HL-60/S4 treated with phorbol 12-myristate 13-acetate at 8.2 ng/mL for 4 days and 3 days (cell line): ENCODE measurements around the gene TEX44.
"Not testable (repeated sequence)": the region's sequence is repeated elsewhere in the genome, so short reads cannot be mapped to it uniquely, and the experiment has no call there.

Source experiments
- in situ Hi-C: fragments of 300-500 bp; cut with MboI; formaldehyde crosslinking; loops from 2 replicates; pipeline ENCODE4 v1.15.0; 2022; ENCODE audit warnings: low sequenced_read_pairs

The TEX44 gene

DNA sequence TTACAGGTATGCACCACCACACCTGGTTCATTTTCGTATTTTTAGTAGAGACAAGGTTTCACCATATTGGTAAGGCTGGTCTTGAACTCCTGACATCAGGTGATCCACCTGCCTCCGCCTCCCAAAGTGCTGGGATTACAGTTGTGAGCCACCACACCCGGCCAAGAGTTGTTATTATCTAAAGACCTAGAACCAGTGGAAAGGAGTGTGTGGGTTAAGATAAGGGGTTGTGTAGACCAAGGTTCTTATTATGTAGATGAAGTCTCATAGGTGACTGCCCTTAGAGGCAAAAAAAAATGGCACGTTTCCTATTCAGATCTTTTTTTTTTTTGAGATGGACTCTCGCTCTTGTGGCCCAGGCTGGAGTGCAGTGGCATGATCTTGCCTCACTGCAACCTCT, 21.7 kb upstream of the TEX44 start:
- in situ Hi-C loops: not testable (repeated sequence)

DNA sequence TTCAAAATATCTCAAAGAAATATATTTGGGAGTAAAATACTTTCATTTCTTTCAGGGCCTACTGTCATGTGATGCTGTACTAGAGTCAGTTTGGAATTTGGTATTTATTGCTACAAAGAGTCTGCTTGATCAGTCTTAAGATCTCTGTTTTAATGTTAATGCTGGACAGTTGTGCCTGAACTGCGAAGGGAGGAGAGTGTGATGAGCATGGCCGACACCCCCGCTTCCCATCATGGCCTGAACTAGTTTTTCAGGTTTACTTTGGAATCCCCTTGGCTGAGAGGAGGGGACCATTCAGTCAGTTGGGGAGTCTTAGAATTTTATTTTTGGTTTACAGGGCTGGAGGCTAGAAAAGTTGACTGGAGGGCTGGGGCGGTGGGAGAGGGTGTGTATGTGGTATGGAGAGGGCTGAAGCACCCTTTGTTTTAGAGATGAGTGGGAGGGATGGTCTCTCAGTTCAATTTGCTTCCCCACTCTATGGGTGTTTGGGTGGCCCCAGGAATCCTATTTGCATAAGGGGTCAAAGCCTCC, 20.9 kb upstream of the TEX44 start:
- in situ Hi-C loops: no loop called here

DNA sequence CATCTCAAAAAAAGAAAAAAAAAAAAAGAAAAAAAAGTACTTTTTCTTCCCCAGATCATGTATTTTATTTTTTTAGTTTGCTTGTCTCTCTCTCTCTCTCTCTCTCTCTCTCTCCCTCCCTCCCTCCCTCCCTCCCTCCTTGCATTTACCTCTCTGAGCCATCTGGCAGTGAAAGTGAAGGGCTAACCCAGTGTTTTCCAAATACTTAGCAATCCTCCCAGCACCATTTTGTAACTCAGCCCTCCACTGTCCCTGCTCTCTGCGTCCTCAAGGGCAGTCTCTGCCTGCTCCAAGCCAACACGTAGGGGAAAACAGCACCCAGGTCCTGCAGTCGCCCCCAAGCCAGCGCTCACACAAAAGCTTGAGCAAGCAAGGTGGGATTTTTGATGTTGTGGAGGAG, 19.6 kb upstream of the TEX44 start:
- in situ Hi-C loops: no loop called here

DNA sequence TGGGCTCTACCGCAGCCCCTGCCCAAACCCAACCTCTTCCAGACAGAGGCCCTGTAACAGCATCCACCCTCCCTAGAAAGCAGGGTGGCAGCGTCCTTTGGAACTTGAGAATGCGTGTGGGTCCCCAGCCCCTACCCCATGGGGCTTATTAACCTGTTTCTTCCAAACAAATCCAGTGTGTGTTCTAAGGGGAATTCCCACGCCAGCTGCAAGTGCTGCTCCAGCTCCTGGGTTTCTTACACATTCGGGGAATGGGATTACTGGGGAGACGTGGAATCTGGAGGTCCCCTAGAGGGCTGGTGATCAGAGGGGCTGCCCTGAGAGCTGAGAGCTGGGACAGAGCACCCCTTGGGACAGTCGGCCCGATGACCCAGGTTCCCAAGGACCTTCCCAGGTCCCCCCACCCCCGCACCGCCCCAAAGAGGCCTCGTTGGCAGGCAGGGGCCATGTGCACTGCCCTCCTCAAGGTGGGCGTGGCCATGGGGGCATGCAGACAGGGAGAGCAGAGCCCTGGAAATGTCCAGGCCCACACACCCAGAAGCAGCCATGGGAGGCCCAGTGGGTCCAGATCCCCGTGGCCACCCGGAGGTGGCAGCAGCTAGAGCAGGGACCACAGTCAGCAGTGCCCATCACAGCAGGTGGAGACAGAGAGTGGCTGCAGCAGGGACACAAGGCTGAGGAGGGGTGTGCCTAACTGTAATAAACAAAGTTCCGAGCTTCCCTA, 18.8 kb upstream of the TEX44 start:
- in situ Hi-C loops: no loop called here

DNA sequence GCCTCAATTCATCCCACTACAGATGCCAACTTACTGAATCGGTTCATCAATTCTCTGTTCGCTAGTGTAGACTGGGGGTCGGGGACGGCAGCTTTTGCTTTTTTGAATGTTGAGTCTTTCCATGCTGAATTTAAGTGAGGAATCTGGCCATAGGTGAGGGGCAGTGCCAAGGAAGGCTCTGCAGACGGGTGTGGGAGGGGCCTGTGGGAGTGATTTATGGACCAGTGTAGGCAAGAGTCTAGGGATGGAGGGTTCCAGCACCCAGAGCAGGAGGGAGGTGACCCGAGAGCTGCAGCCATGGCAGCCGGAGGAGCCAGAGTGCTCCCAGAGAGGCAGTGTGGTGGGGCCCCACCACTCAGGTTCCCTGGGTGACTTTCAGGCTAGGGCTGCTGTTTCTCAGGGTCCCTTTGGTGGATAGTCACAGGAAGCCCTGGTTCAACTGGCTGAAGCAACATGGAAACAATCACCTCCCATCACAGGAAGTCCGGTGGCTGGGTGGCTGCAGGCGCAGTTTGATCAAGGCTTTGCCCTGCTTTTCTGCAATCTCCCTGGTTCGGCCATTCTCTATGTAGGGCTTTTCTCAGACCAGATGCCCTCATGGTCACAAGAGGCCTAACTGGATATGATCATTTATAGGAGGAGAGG, 16.9 kb upstream of the TEX44 start:
- in situ Hi-C loops: no loop called here

DNA sequence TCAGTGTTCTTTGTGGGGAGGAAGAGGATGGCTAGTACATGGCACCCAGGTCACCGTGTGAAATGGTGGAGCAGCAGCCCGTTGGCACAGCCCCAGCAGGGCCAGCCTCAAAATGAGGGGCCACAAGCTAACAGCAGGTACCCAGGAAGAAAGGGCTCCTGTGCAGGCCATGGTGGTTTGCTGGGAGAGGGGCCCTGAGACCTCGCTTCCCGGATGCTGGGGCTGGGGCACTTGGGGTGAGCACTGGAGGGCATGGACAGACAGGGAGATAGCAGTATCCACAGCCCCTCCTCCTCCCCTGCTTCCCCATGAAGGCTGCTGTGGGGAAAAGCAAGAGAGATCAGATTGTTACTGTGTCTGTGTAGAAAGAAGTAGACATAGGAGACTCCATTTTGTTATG, 16.2 kb upstream of the TEX44 start:
- in situ Hi-C loops: no loop called here

DNA sequence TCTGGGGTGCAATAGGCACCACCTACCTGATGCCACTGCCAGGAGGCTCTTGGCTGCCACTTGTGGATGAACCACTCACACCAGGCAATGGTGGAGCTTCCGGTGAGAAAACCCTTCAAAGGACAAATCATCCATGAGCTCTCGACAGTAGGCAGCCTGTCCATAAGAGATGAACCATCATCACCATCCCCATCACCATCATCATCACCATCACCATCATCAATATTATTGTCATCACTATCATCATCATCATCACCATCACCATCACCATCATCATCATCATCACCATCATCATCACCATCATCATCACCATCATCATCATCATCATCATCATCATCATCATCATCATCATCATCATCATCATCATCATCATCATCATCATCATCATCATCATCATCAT, 14.0 kb upstream of the TEX44 start:
- in situ Hi-C loops: not testable (repeated sequence)

DNA sequence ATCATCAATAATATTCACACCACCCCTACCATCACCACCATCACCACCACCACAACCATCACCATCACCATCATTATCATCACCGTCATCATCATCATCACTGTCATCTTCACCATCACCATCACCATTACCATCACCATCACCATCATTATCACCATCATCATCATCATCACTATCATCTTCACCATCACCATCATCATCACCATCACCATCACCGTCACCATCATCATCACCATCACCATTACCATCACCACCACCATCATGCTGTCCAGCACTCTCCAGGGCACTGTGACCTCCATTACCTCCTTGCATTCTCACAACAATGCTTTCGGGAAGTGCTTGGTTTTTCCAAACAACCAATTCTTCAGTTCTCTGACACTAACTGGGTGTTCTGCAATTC, 13.1 kb upstream of the TEX44 start:
- in situ Hi-C loops: no loop called here

DNA sequence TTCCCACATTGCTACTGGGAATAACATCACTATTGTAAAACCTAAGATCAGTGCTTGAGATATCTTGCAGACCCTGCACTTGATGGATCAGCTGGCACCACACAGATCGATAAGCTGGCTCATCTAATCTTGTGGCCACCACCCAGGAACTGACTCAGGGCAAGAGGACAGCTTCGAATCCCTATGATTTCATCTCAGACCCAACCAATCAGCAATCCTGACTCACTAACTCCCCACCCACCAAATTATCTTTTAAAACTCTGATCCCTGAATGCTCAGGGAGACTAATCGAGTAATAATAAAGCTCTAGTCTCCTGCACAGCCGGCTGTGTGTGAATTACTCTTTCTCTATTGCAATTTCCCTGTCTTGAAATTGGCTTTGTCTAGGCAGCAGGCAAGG, 11.3 kb upstream of the TEX44 start:
- in situ Hi-C loops: no loop called here

DNA sequence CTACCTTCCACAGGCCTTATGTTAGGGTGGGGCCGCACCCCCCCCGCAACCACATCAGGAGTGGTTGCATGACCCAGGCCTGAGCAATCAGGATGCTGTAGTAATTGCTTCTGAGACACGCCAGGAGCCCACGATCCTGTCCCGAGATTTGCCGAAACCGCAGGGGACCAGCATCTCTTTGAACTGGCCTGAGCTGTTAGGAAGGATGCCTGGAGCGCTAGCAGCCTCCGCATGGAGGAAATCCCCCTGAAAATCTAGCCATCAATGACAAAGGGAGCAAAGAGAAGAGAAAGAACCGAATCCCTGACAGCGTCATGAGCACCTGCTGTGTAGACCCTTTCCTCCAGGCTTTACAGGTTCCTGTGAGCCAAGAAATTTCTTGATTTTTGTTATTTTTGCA, 8.7 kb upstream of the TEX44 start:
- in situ Hi-C loops: no loop called here

DNA sequence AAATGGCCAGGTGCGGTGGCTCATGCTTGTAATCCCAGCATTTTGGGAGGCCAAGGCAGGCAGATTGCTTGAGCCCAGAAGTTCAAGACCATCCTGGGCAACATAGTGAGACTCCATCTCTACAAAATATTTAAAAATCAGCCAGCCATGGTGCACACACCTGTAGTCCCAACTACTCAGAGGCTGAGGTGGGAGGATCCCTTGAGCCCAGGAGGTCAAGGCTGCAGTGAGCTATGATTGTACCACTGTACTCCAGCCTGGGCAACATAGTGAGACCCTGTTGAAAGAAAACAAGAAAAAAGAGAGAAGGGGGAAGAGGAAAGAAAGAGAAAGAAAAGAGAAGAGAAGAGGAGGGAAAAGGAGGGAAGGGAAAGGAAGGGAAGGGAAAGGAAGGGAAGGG, 4.9 kb upstream of the TEX44 start:
- in situ Hi-C loops: not testable (repeated sequence)

DNA sequence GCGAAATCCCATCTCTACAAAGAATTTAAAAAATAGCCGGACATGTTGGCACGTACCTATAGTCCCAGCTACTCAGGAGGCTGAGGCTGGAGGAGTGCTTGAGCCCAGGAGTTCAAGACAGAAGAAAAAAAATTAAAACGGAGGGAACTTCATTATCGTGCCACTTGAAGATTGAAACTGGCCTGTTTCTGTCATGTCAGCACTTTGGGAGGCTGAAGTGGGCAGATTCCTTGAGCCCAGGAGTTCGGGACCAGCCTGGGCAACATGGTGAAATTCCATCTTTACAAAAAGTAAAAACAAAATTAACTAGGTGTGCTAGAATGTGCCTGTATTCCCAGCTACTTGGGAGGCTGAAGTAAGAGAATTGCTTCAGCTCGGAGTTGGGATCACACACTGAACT, 3.0 kb upstream of the TEX44 start:
- in situ Hi-C loops: no loop called here

DNA sequence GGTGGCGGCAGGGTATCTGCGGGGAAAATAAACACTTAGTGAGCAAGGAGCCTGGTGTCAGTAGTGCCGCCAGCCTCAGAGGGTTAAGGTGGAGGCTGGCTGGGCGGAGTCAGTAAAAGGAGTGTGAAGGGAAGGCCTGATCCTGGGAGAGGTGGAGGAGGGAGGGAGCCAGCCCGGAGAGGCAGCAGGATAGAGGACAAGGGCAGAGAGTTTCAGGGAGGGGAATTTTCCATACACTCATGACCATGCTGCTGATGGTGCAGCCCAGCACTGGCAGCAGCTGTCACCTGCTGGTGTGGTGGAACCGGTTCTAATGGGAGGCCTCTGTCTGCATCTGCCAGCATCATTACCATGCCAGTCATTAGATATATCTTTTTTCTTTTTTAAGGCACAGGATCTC, 2.0 kb upstream of the TEX44 start:
- in situ Hi-C loops: no loop called here

DNA sequence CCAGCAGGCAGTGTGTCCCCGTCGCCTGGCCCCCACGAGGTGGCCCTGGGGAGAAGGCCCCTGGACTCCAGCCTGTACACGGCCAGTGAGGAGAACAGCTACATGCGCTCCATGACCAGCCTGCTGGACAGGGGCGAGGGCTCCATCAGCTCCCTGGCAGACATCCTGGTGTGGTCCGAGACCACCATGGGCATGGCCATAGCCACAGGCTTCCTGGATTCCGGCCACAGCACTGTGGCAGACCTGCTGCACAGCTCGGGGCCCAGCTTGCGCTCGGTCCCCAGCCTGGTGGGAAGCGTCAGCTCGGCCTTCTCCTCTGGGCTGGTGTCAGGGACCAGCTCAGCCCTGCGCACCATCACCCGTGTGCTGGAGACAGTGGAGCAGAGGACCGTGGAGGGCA, 1.0 kb downstream of the TEX44 start:
- in situ Hi-C loops: no loop called here

DNA sequence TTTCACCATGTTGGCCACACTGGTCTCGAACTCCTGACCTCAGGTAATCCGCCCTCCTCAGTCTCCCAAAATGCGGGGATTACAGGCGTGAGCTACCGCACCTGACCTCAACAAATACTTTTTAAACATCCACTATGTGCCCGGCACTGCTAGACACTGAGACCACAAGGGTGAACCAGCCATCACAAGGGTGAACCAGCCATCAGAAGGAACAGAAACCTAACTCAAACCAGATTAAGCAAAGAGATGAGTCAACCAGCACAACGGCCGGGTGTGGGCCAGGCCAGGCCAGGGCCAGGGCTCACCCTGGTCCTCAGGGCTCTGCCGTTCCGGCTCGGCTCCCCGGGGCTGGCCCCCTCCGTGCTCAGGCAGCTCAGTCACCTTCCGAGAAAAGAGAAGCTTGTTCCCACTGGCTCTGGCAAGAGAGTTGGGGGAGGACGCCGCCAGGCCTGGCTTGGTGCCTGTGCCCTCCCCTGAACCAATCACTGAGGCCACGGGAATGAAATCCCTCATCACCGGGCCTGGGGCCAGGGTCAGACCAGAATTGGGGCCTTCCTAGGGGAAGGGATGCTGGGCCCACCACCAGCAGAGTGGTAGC, 4.4 kb downstream of the TEX44 start:
- in situ Hi-C loops: no loop called here

DNA sequence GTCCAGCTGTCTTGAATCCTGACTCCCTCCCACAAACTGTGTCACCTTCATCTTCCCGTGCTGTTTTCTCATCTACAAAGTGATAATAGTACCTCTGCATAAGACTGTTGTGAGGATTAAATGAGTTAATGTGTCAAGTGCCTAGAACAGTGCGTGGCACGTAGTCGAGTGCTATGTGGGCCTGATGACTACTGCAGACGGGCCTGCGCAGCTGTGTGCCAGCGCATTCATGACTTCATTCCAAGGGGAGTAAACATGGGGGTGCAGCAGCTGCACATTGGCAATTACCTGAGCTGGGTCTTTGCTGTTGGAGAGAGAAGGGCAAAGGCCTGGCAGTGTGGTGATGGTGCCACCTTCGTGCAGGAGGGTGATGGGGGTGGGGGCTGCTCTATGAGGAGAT, 5.0 kb downstream of the TEX44 start:
- in situ Hi-C loops: no loop called here

DNA sequence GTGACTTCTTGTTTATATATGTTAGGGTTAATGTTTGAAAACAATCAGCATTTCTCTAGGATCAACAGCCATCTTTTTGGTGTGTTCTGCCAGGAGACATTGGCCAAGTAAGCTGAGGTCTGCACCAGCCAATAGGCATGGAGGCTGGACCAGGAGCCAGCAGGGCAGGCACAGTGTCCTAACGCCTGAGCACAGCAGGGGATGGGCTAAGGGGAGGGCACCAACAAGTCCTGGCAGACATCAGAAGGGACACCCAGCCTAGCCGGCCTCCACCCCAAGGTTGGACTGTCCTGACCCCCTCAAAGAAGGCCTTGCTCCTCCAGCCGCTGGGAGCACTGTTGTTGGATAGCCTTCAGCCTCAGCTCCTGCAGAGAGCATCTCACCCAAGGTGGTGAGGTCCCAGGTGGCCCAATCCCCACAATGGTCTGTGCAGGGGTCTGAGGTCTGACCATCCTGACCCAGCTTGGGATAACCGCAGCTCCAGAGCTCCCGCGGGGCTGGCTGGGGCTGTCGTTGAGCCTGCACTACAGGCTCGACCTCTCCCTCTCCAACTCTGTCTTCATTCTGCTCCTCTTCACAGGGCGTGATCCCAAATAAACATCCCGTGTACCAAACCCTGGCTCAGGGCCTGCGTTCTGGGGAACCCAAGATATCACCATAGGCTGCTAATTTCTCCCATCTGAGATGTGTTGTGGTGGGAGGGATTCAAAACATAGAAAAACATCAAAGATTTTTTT, 8.1 kb downstream of the TEX44 start:
- in situ Hi-C loops: no loop called here

DNA sequence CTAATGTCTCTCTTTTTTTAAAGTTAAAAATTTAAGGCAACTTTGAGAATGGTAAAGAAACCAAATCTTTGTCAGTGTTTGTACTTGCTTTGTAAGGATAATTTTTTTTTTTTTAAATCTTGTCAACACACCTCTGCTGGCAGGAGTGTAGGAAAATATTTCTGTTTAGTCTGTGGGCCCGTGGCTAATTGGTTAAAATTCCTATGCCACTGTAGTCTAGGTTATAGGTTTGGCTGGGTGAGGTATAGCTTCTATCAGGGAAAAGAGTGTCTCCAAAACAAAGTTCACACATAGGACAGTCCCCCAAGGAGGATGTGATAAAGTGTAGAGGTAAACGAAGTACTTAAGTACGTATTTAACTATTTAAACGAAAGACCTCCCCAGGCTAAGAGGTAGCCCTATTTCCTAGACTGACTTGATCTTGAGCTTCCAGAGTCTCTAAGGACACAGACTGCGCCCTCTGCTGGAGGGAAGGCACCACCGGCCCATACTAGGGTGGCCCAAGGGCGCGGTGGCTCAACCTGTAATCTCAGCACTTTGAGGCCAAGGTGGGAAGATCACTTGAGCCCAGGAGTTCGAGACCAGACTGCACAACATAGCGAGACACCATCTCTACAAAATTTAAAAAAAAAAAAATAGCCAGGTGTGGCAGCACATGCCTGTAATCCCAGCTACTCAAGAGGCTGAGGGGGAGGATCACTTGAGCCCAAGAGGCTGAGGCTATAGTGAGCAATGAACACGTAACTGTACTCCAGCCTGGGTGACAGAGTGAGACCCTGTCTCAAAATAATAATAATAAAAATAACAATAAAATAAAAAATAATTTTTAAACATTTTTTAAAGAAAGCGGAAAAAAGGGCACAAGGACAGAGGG, 8.9 kb downstream of the TEX44 start:
- in situ Hi-C loops: no loop called here

DNA sequence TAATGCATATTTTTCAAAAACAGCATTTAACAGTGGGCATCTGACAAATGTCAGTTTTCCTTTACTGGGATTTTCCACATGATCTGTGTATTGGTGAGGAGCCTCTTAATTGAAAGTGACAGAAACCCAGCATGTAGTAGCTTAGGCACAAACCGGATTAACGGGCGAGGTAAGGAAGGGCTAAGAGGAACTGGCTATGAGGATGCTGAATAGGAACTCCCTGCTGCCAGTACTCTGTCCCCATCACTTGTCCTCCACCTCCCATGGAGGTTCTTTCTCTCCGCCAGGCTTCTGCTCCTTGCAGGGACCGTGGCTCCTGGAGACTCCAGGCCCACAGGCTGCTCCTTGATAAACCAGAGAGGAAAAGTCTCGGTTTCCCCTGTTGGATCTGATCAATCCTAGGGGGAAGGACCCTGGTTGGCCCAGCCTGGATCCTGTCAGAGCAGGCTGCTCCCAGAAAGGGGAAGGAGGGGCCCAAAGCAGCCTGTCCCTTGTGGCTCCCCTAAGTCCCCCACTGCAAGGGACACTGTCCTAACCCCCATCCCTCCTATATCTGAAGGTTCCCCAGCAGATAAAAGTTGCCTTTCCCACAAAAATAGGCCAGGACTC, 10.3 kb downstream of the TEX44 start:
- in situ Hi-C loops: no loop called here

DNA sequence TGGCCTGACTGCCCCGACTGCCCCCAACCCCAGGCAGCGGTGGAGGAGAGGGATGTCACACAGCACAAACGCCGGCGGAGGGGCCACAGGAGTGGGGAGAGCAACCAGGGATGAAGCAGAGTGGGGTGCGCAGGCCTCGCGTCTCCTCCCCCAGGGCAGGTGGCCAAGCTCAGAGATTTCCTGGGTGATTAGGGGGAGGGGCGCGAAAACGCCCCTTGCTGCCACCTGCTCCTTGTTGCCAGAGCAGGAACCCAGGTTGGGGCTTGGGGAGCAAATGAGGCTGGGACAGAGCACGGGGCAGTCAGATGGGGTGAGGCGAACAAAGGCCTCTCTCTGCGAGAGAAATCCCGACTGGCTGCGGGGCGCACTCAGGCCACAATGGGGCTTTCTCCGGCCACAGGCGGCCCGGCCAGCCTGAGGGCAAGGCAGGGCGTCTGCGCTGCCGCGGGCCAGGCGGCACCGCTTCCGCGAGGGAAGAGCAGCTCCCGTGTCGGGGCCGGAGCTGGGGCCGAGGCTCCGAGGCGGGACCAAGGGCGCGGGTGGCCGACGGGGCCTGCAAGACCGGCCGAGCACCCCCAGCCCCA, 11.5 kb downstream of the TEX44 start:
- in situ Hi-C loops: no loop called here
